GM18517 (cell line): ENCODE measurements around the gene NIPA2.

Experiments used
- ATAC-seq: cut with Tn5 transposase; IDR thresholded peaks from one replicate; pipeline ENCODE4 v1.9.1; 2021; ENCODE audit warnings: mild to moderate bottlenecking, moderate library complexity; ENCODE audit not compliant: unreplicated experiment

Gene NIPA2

DNA sequence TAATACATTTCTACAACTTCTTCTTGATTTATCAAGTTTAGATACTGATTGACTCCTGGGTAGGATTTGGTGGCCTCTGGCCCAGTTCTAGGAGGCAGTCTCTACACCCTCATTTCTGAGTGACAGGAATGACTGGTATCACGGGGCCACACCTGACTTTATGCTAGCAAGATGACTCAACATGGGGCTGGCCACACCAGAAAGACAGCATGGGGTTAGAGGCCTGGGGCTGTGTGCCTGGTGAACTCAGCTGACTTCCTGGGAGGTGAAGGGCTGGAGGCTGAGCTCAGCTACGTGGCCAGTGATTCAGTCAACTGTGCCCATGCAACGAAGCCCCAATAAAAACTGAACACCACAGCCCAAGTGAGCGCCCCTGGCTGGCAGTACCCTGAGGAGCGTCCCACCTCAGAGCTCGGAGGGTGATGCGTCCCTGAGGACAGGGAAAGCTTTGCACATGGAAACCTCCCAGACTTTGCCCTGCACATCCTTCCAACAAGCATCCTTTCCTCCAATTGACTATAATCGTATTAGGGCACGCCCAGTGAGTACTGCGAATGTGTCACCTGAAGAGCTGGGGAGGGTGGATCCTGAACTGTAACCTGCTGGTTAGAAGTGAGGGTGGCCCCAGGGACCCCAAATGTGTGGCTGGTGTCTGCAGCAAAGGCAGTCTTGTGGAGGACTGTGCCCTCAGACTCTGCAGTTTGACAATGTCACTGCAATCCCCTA lies 57.2 kb downstream of the NIPA2 start:
- peak; percentile 63 for ATAC-seq

DNA sequence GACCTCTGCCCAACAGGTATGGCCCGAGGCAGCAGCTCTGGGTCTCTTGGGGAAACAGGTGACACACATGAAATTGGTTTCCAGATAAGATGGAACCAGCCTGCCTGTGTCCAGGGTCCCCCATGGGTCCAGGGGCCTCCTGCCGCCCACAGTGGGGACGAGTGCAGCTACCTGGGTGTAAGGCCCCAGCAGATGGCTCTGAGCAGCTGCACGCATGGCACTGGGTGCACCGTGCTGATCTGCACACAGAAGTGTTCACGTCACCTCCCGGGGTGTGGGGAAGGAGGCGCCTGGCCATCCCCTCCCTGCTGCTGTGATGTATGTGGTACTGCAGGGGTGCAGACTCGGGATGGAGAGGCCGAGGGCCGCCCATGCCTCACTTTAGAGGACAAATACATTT lies 63.6 kb downstream of the NIPA2 start:
- no peak for ATAC-seq

DNA sequence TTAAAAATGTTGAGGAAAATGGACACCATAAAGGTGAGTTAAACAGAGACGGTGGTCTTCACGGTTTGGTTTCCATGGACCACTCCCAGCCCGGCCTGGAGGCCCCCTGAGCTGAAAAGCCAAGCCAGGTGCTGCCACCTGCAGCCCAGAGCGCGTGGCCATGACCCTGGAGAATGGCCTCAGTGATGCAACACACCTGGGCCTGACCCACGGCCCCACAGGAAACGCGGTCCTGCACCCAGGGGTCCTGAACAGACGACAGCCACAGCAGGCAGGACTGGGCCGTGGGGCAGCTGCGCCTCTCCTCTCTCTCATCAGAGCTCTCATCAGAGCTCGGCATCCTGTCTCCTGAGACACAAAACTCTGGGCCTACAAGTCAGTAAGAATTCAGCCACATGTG lies 64.1 kb downstream of the NIPA2 start:
- ATAC-seq, result no peak

DNA sequence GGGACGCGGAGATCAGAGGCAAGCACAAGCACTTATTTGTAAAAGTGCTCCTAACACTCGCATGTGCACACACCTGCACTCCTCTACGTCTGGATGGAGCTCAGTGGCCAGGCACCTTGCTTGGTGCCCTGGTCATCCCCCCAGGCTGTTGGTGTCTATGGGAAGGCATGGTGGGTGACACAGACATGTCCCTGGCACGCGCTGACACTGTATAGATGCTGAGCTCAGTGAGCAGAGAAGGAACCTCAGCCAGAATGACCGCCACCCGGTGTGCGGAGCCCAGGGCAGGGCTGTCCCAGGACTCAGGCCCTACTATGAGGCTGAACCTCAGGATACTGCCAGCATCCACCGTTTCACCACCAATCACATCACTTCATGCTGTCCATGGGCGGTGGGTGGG lies 64.5 kb downstream of the NIPA2 start:
- ATAC-seq, result no peak

DNA sequence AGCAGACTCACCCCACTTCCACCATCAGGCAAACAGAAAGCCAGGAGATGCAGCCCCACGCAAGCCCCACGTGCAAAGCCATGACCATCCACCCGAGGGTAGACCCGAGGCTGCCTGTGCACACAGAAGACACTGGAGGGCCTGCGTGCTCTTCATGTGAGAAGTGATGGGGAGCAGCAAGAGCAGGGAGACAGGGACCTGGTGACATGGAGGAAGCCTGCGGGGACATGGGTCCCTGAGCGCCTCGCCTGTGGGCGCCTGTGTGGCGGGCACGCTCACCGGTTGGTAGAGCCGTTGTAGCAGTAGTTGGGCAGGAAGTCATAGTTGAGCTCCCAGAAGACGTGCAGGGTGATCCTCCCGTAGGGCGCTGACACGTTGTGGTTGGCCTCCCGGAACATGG lies 65.0 kb downstream of the NIPA2 start:
- ATAC-seq, result no peak

DNA sequence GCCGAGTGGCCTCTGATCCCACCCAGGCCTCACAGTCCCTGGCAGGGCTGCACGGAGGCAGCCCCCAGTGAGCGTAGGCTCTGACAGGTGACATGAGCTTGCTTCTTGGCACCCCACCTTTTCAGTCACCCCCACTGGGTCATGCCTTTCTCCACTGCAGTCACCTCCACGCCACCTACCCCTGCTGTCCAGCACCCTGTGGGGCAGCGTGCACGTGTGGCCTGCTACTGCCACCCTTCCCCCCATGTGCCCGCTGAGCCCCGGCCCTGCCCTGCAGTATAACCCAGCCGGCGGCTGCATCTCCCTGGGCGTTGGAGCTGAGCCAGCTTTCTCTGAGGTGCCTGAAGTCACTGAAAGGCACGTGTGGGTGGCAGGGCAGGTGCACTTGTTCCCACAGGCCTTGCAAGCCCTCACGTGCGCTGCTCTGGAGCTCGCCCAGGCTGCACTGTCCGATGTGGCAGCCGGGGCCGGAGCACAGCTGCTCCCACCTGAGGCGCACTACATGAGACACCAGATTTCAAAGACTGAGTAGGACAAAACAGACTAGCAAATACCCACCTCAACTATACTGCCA lies 65.6 kb downstream of the NIPA2 start:
- no peak for ATAC-seq

DNA sequence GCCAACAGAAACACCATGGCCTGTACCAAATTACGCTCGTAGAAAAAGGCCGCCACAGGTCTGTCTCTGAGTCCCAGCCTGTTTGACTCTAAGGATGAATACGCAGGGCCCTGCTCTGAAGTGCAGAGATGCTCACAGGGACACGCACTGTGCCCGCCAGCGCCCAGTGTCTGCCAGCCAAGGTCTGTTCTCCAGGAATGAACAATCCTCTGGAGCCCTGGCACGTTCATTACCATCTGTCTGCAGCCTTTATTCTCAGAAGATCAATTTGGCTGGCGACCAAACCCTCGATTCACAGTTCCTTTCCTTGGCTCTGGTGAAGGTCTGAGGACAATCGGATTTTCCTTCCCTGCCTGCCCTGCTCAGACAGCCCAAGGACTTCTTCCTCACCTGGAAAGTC lies 66.3 kb downstream of the NIPA2 start:
- ATAC-seq, result no peak

DNA sequence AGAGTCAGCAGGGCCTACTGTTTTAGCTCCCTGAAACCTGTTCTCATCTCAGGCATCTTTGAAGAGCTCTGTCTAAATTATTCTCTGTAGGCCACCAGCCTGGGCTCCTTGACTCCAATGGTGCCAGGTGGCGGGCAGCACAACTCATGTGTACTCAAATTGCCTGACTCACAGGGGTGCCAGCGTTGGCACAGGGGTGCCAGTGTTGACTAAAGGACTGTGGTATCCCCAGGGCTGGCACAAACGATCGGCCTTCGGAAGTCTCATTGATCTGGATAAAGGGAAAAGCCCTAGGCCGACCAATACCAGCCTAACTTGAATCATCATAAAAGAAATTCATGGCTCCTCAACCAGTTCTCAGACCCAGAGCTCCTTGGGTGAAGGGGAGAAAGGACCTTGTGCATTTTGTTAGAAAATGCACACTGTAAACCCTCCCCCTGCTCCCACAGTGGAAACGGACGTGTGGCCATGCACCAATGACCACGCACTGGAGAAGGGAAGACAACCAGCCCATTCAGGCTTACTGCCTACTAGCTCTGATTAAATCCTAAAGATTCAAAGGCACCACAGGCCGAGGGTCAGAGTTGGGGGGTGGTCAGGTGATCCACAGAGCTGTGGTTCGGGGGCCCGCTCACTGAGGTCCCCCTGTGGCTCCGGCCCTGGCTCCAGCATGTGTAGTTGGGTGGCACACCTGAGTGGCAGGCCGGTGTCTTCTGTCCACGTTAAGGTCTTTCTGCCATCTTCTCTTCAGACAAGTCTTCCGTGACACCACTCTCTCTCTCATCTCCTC lies 68.9 kb downstream of the NIPA2 start:
- no peak for ATAC-seq

DNA sequence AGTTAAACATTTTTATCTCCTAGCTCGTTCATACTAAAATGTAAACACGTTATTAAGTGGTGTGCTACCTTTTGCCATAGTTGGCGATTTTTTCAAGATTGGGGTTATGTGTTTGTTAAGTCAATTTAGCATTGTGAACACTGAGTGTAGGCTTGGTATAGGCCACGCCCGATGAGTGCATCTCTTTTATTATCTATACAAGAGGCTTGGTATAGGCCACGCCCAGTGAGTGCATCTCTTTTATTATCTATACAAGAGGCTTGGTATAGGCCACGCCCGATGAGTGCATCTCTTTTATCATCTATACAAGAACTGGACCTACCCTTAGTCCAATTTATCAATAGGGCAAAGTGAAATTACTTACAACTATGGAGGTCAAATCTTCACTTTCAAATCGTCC lies 70.4 kb downstream of the NIPA2 start:
- no peak for ATAC-seq

DNA sequence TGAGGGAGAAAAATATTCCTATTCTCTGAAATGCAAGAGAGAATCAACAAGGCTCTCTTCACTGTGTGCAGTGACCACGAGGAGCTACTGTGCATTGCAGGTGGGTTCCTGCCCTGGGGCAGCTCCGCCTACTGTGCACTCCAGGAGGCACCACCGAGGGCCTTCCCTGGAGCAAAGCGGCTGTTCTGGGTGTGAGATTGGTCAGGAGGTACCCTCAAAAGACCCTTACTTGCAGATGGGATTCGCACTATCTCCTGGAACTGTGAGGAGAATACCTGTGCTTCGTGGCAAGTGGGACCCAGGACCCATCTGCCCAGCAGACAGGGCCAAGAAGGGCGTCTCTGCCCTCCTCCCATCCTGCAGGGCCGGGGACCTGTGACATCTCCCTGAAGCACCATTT lies 72.8 kb downstream of the NIPA2 start:
- no peak for ATAC-seq

DNA sequence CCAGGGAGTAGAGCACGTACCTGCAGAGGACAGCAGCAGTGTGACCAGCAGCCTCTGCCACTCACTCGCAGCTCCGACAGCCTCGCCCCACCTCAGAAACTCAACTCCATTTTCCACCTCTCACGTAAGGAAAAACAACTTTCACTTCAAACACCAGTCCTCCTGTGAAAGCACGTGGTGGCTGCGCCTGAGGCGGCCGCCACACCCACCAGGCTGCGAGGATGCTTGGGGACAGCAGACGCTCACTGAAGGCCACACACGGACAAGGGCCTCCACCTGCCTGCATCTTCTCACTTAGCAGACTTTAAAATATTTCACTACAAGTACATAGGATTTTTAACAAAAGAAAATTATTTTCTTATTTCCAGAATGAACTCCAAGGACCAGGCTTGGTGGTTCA lies 73.8 kb downstream of the NIPA2 start:
- no peak for ATAC-seq

DNA sequence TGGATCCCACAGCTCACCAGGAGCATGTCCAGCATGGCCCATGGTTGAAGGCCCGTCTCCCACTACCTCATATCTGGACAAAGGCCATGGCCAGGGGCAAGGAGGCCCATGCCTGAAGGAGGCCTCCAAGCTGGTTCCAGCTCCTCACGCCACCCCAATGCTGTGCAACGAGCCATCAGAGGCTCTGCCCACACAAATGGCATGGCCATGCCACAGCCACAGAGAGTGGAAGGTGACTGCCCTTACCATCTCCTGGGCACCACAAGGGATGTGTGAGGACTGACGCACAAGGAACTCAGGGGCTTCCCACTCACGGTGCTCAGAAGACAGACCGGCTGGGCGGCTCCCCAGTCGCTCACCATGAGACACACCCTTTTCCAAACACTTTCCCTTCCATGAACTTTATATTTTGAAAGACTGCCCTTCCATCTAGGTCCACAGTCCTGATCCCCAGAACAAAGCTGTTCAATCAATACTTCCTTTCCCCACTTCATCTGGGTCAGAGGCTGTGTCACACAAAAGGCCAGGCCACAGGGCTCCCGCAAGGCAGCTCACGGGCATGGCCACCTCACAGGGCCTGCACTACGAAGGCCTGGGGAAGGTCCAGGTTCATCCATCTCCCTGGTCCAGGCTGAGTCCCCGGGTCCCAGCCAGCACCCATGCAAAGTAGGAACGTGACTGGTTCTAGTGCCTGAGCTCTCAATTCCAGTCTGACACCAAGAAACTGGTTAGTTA lies 75.3 kb downstream of the NIPA2 start:
- ATAC-seq, result no peak

DNA sequence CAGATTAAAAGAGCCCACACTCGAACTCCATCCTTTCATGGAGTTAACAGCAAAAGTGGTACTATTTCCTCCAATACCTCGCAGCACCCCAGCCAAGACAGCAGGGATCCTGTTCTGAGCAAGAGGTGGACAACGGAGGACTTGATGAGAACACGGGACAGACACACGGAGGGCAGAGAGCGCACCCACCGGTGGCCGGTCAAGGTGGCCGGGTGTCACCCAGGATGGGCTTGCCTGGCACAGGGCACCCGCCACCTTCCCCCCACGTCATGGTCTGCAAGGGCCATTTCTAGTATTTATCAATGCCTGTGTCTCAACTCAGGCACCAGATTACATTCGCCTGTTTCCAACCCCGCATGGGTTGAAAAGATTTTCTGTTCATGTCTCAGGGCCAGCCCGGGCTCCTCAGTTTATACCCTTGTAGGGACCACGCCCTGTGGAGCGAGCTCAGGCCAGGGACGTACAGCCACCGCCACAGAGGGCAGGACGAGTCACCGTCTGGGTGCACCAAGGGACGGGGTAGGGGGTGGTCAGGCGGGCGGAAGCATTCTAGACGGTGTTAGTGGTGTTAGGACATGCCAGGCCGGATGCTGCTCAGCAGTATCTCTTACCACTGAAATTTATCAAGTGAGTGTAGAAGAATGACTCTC lies 77.5 kb downstream of the NIPA2 start:
- ATAC-seq, result no peak

DNA sequence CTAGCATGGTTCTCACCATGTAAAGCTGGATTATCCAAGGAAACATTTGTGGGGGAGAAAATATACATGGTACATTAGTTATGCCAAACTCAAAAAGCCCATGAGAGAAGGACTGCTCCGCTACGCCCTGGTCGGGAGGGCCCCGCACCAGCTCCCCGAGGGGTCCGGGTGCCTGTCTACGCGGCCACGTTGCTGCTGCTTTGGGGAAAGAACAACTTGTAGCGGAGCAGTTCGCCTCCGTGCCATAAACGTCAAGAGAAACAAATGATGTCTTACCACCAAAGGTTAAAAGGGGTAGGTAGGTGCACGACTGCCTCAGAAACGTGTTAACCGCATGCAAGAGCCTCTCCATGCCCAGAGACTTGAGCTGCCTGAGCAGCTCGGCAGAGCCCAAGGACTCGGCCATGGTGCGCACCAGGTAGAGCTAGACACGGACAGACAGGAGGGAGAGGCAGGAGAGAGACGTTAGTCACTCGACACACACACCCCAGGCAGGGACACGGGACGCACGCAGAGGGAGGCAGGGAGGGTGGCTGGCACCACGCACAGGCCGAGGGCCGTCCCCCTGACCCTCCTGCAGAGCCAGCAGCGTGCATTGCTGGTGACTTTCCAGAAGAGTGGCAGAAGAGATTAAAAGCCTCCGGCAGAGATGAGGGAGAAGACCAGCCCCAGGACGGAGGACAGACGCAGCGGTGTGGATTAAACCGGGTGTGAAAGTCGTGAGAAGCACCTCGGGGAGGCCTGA lies 78.3 kb downstream of the NIPA2 start:
- ATAC-seq, result no peak

DNA sequence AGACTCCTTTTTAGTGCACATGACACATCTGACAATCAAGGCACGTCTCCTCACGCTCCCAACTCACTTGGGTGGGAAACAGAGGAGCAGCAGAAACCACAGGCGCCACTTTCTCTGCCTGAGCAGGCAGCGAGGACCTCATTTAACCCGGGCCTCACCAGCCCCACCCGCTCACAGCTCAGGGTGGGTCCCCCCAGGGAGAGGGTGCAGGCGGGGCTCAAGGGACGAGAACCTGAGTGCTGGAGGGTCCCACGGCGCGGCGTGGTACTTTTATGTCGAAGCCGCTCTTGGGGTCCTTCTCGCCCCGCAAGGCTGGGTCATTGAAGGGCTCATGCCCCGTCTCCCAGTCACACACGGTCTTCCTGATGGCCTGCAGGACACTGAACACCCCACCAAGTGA lies 79.1 kb downstream of the NIPA2 start:
- ATAC-seq, result no peak
